ENCODE results near the gene TNFAIP8L3. TPM values are rescaled to one million over a fixed set of nuclear protein-coding genes. Genes with fewer than 3 reads are reported as not detected.

The TNFAIP8L3 gene
- total and polyA plus RNA-seq, 4 donors, result 0.44 to 4.9 (median 1.3) TPM

GRCh38 chr15:51137880-51138430 is 43.2 kb upstream of the TNFAIP8L3 start:
- no peak for DNase-seq (ENCODE audit: low spot score)
- 76% methylated on average over 5 of the region's 5 CpGs for WGBS
- no peak overlapping the region for H3K9ac ChIP-seq (ENCODE audit: low read depth in 1 of 2, low read length in 2 of 2)
- H3K27ac ChIP-seq (ENCODE audit: low read depth in 1 of 2, low read length in 2 of 2), result no peak overlapping the region
- H3K4me3 ChIP-seq (ENCODE audit: low read depth in 1 of 3, low read length in 3 of 3), result no peak overlapping the region
- no peaks in the 10 kb centered on the region for H3K27me3 ChIP-seq (ENCODE audit: control insufficient read depth in 4 of 4, insufficient read depth in 4 of 4, low read length in 3 of 4)
- no peaks in the 10 kb centered on the region for H3K36me3 ChIP-seq (ENCODE audit: control insufficient read depth in 4 of 4, insufficient read depth in 3 of 4, low read depth in 1 of 4, low read length in 3 of 4)
- H3K9me3 ChIP-seq (ENCODE audit: control insufficient read depth in 4 of 4, low read length in 3 of 4), result peaks cover 0 to 3% (median 0%) of the 10 kb centered on the region in 4 donors
- TF ChIP-seq ZBTB33 (IDR thresholded peaks at IDR 0.05) (no peak), CTCF (IDR thresholded peaks at IDR 0.05; ENCODE audit: low read depth, low read length, missing input control) (no peak), RXRA (IDR thresholded peaks at IDR 0.05) (no peak), FOXA1 (IDR thresholded peaks at IDR 0.05) (no peak), GABPA (IDR thresholded peaks at IDR 0.05 in 1 of 2, conservative IDR thresholded peaks at IDR 0.05 in 1 of 2) (no peak), NR2F2 (IDR thresholded peaks at IDR 0.05) (no peak), REST (IDR thresholded peaks at IDR 0.05) (no peak), YY1 (IDR thresholded peaks at IDR 0.05) (no peak), ATF3 (IDR thresholded peaks at IDR 0.05) (no peak), SP1 (IDR thresholded peaks at IDR 0.05) (no peak), MAX (IDR thresholded peaks at IDR 0.05) (no peak), HNF4A (conservative IDR thresholded peaks at IDR 0.05) (no peak), HNF4G (IDR thresholded peaks at IDR 0.05) (no peak)
- H3K4me1 ChIP-seq (ENCODE audit: control insufficient read depth in 4 of 4, insufficient read depth in 4 of 4, low read length in 3 of 4), result no peaks in the 10 kb centered on the region

- no peak for TF ChIP-seq RAD21 (IDR thresholded peaks at IDR 0.05)
- DNase-seq (ENCODE audit: low spot score), result no peak
- Histone ChIP-seq H3K9me3 (ENCODE audit: control insufficient read depth in 4 of 4, low read length in 3 of 4) (peaks cover 0 to 3% (median 0%) of the 10 kb centered on the region in 4 donors), H3K4me1 (ENCODE audit: control insufficient read depth in 4 of 4, insufficient read depth in 4 of 4, low read length in 3 of 4) (no peaks in the 10 kb centered on the region), H3K36me3 (ENCODE audit: control insufficient read depth in 4 of 4, insufficient read depth in 3 of 4, low read depth in 1 of 4, low read length in 3 of 4) (no peaks in the 10 kb centered on the region), H3K27ac (ENCODE audit: low read depth in 1 of 2, low read length in 2 of 2) (no peak overlapping the region), H3K4me3 (ENCODE audit: low read depth in 1 of 3, low read length in 3 of 3) (no peak overlapping the region), H3K9ac (ENCODE audit: low read depth in 1 of 2, low read length in 2 of 2) (no peak overlapping the region), H3K27me3 (ENCODE audit: control insufficient read depth in 4 of 4, insufficient read depth in 4 of 4, low read length in 3 of 4) (no peaks in the 10 kb centered on the region)
- WGBS, result 73% methylated on average over 1 of the region's 1 CpG
Measured at GRCh38 chr15:51137024-51137423, 42.3 kb upstream of the TNFAIP8L3 start.

Data from liver (tissue), 9 donors.